HepG2 (cell line): Measurements from ENCODE around the gene MYO7A. TPM values are rescaled to one million over a fixed set of nuclear protein-coding genes. Genes with fewer than 3 reads are reported as not detected.

Experiments used
- ATAC-seq: fragments of 200-7000 bp; cut with Tn5 transposase; 3 replicates; pipeline ENCODE4 v1.9.1; 2020; ENCODE audit warnings: mild to moderate bottlenecking, moderate library complexity
- BruUV-seq: library from RNA; stranded (reverse); fragments of 400-500 nt; replicated peaks from 2 replicates; lab custom pipeline; 2021; lab: Mats Ljungman, UMichigan
- CTCF ChIA-PET: fragments of 300-600 bp; formaldehyde crosslinking; extraction: SDS; loops from one replicate; lab custom pipeline; 2021; ENCODE audit warnings: low total read pairs, inconsistent platforms, low intra/inter-chr PET ratio; lab: Yijun Ruan, JAX
- POLR2A ChIA-PET: fragments of 350-600 bp; sonication (Branson Sonifier 250); formaldehyde crosslinking; loops from one replicate; lab custom pipeline; 2020; ENCODE audit warnings: antibody characterized with exemption, inconsistent platforms; lab: Yijun Ruan, JAX
- DNase-seq: peaks from one replicate; pipeline ENCODE4 v3.0.0-alpha.2; 2015; ENCODE audit warnings: low spot score
- FAIRE-seq: peaks from 3 replicates; lab custom pipeline; 2011; peaks lifted over from hg19 to GRCh38; lab: Jason Lieb, UNC
- H2AFZ ChIP-seq: one replicate; pipeline ENCODE4 v1.6.1; 2011; ENCODE audit warnings: low read length, inconsistent platforms
- H3K27ac ChIP-seq: fragments of 300-600 bp; 3 replicates; pipeline ENCODE4 v1.8.0; 2011; ENCODE audit warnings: mixed run types, mild to moderate bottlenecking, mixed read lengths, low read length, inconsistent platforms; ENCODE audit not compliant: insufficient read depth; ENCODE audit errors: extremely low read length
- H3K27me3 ChIP-seq, 2 experiments: fragments of 200-600 bp in 1 of 2; 2 replicates in 1 of 2; 3 replicates in 1 of 2; pipeline versions ENCODE4 v1.6.0 to v1.8.0; 2011; ENCODE audit warnings: low read length in 2 of 2, mild to moderate bottlenecking in 2 of 2, moderate library complexity in 2 of 2, inconsistent platforms in 1 of 2; ENCODE audit not compliant: insufficient read depth in 2 of 2, control insufficient read depth in 1 of 2
- H3K36me3 ChIP-seq, 2 experiments: fragments of 200-600 bp in 1 of 2; replicated peaks in 1 of 2; 2 replicates in 1 of 2; 3 replicates in 1 of 2; pipeline versions ENCODE4 v1.5.1 to v1.8.0; 2011; ENCODE audit warnings: low read length in 2 of 2, inconsistent platforms in 1 of 2; ENCODE audit not compliant: insufficient read depth in 2 of 2, control insufficient read depth in 1 of 2
- H3K4me1 ChIP-seq: 2 replicates; pipeline ENCODE4 v1.5.1; 2012; ENCODE audit warnings: low read length, inconsistent platforms; ENCODE audit not compliant: insufficient read depth
- H3K4me2 ChIP-seq: 2 replicates; pipeline ENCODE4 v1.6.0; 2011; ENCODE audit warnings: low read depth, low read length, inconsistent platforms
- H3K4me3 ChIP-seq, 3 experiments: fragments of 200-600 bp in 1 of 3; sonication (generic), shearing (Covaris generic) in 1 of 3; replicated peaks in 1 of 3; 2 replicates each; pipeline ENCODE4 v1.5.1; 2011 to 2016; ENCODE audit warnings: low read length in 3 of 3, inconsistent platforms in 2 of 3, low read depth in 2 of 3, mild to moderate bottlenecking in 2 of 3, control low read depth in 1 of 3, mixed read lengths in 1 of 3; ENCODE audit not compliant: insufficient read depth in 1 of 3
- H3K79me2 ChIP-seq: one replicate; pipeline ENCODE4 v1.6.1; 2011; ENCODE audit warnings: low read length, inconsistent platforms; ENCODE audit not compliant: insufficient read depth
- H3K9ac ChIP-seq: 2 replicates; pipeline ENCODE4 v1.6.0; 2011; ENCODE audit warnings: mild to moderate bottlenecking, low read depth, low read length, inconsistent platforms; ENCODE audit not compliant: insufficient read depth
- H3K9me3 ChIP-seq: 2 replicates; pipeline ENCODE4 v1.5.1; 2012; ENCODE audit warnings: mild to moderate bottlenecking, low read length
- H4K20me1 ChIP-seq: 2 replicates; pipeline ENCODE4 v1.6.0; 2011; ENCODE audit warnings: inconsistent platforms, mild to moderate bottlenecking, low read length, moderate library complexity; ENCODE audit not compliant: insufficient read depth
- FOXK1 ChIP-seq: sonication (generic); formaldehyde crosslinking; IDR thresholded peaks from 2 replicates; pipeline ENCODE4 v1.4.0; 2020; ENCODE audit warnings: low read depth, missing genetic modification reagents, borderline replicate concordance
- HNRNPL ChIP-seq: fragments of 200-400 bp; formaldehyde crosslinking; IDR thresholded peaks from 2 replicates; pipeline ENCODE4 v1.6.1; 2017; ENCODE audit warnings: mild to moderate bottlenecking, low read depth, low read length
- KDM5B ChIP-seq: sonication (generic); formaldehyde crosslinking; IDR thresholded peaks from 2 replicates; pipeline ENCODE4 v1.4.0; 2020; ENCODE audit warnings: missing genetic modification reagents, mild to moderate bottlenecking, borderline replicate concordance
- MIXL1 ChIP-seq: IDR thresholded peaks from 2 replicates; pipeline ENCODE4 v1.6.1; 2016
- NKX3-1 ChIP-seq: sonication (generic); formaldehyde crosslinking; IDR thresholded peaks from 2 replicates; pipeline ENCODE4 v1.5.0; 2020; ENCODE audit warnings: missing genetic modification reagents
- TFDP1 ChIP-seq: IDR thresholded peaks from 2 replicates; pipeline ENCODE4 v1.6.1; 2016; ENCODE audit warnings: missing compliant biosample characterization, missing genetic modification reagents, borderline replicate concordance
- ZBTB33 ChIP-seq: sonication (generic); formaldehyde crosslinking; IDR thresholded peaks from 2 replicates; pipeline ENCODE4 v1.4.0; 2020; ENCODE audit warnings: missing genetic modification reagents
- ZBTB38 ChIP-seq: sonication (generic); formaldehyde crosslinking; IDR thresholded peaks from 2 replicates; pipeline ENCODE4 v1.5.1; 2020; ENCODE audit warnings: mild to moderate bottlenecking, missing genetic modification reagents
- ZNF362 ChIP-seq: sonication (generic); formaldehyde crosslinking; IDR thresholded peaks from 2 replicates; pipeline ENCODE4 v1.4.0; 2020; ENCODE audit warnings: missing genetic modification reagents, mild to moderate bottlenecking, borderline replicate concordance
- ZNF740 ChIP-seq: sonication (generic); formaldehyde crosslinking; IDR thresholded peaks from 2 replicates; pipeline ENCODE4 v1.4.0; 2020; ENCODE audit warnings: missing genetic modification reagents
- ZNF773 ChIP-seq: sonication (generic); formaldehyde crosslinking; IDR thresholded peaks from 2 replicates; pipeline ENCODE4 v1.4.0; 2020; ENCODE audit warnings: missing genetic modification reagents, borderline replicate concordance
- WGBS: methylation state at CpG from one replicate; pipeline ENCODE4 v1.1.6; 2017; ENCODE audit warnings: low lambda C conversion rate; 5-methylcytosine and 5-hydroxymethylcytosine counted together
- in situ Hi-C: cut with HindIII; loops from 2 replicates; pipeline ENCODE4 v1.10.0; 2017; ENCODE audit warnings: low pct_unique_long_range_greater_than_20kb; ENCODE audit not compliant: extremely low pct_ligation_motif_present
- intact Hi-C: fragments of 100-400 bp; cut with micrococcal nuclease; formaldehyde crosslinking; loops from one replicate; pipeline ENCODE4 v1.10.0; 2022; ENCODE audit not compliant: unreplicated experiment
- polyA plus RNA-seq, 8 experiments: library from polyadenylated mRNA; depleted of rRNA in 3 of 8; stranded (reverse) in 7 of 8; unstranded in 1 of 8; fragments of >200 nt; fragmentation: Illumina TruSeq in 4 of 8; extraction: Trizol in 4 of 8; gene quantifications; 2 replicates each; pipeline versions ENCODE4 v1.2.1 to v1.2.3, GENCODE V29; 2011 to 2016; ENCODE audit warnings: low read depth in 4 of 8, missing spikeins in 1 of 8, mixed read lengths in 1 of 8; ENCODE audit not compliant: insufficient read depth in 1 of 8
- total RNA-seq, 5 experiments: library from RNA; depleted of rRNA; stranded (reverse); fragments of >200 nt; fragmentation: Illumina TruSeq; extraction: Trizol; gene quantifications; 2 replicates each; pipeline ENCODE4 v1.2.3, GENCODE V29; 2016; ENCODE audit warnings: low read depth in 1 of 5

The MYO7A gene
- total and polyA plus RNA-seq, 2 of the 13 experiments (the other 11 are each of a cell fraction or from before 2014, with no cell fraction given), result 7.5 to 10.0 TPM

GRCh38 chr11:77191429-77191822, 63.4 kb downstream of the MYO7A start:
- ATAC-seq (no peak), FAIRE-seq (no peak), DNase-seq (no peak)
- H3K4me1 ChIP-seq, result no peaks in the 10 kb centered on the region
- in situ Hi-C loops, result no loop called here
- no TSS peak for BruUV-seq
- no peaks in the 10 kb centered on the region for H3K36me3 ChIP-seq
- H3K9me3 ChIP-seq, result 0 out of 2 replicates have a peak, but pooled peaks cover 4% of the 10 kb centered on the region
- ChIA-PET POLR2A (no interaction called here), CTCF (interaction anchor here (1.9 to 3.8 kb wide), 3 partner anchors 64 to 428 kb away, joined by 6 to 15 read pairs (median 12); partner anchors contain the start of gene MYO7A)
- whole genome bisulfite sequencing, result 100% methylated on average over 5 of the region's 11 CpGs
- no peak for TF ChIP-seq TFDP1 (CRISPR knock-in tag)
- no peak for TF ChIP-seq MIXL1
- H2AFZ ChIP-seq, result no peak overlapping the region
- H3K4me2 ChIP-seq, result no peak overlapping the region
- H3K27ac ChIP-seq, result no peak overlapping the region
- H4K20me1 ChIP-seq, result no peaks in the 10 kb centered on the region
- no peak overlapping the region for H3K4me3 ChIP-seq
- H3K27me3 ChIP-seq, result no peaks in the 10 kb centered on the region
- intact Hi-C loops, result loop anchor here (10.0 kb wide), 1 partner anchor 183 kb away; no protein-coding TSS in a partner anchor
- no peak overlapping the region for H3K9ac ChIP-seq
- no peaks in the 10 kb centered on the region for H3K79me2 ChIP-seq

GRCh38 chr11:77191823-77192495, 63.9 kb downstream of the MYO7A start:
- Histone ChIP-seq H3K4me3 (no peak overlapping the region), H3K4me1 (no peaks in the 10 kb centered on the region), H3K79me2 (no peaks in the 10 kb centered on the region), H4K20me1 (no peaks in the 10 kb centered on the region), H3K27ac (no peak overlapping the region), H2AFZ (no peak overlapping the region), H3K9ac (no peak overlapping the region), H3K9me3 (0 out of 2 replicates have a peak, but pooled peaks cover 4% of the 10 kb centered on the region), H3K27me3 (no peaks in the 10 kb centered on the region), H3K36me3 (no peaks in the 10 kb centered on the region), H3K4me2 (no peak overlapping the region)
- intact Hi-C loops (loop anchor here (1.0 to 10.0 kb wide), 2 partner anchors 183 to 356 kb away; no protein-coding TSS in a partner anchor), in situ Hi-C loops (no loop called here)
- CTCF ChIA-PET, result interaction anchor here (1.9 to 3.8 kb wide), 3 partner anchors 65 to 428 kb away, joined by 6 to 15 read pairs (median 12); partner anchors contain the start of gene MYO7A
- POLR2A ChIA-PET, result no interaction called here
- ATAC-seq (peak; percentile 67), DNase-seq (peak; percentile 41), FAIRE-seq (peak; percentile 47)
- WGBS, result 77% methylated on average over 22 of the region's 27 CpGs
- no TSS peak for BruUV-seq
- TF ChIP-seq ZBTB38 (CRISPR knock-in tag) (peak; percentile 43; the same call in 1 of the 2 replicates), ZBTB33 (CRISPR knock-in tag) (peak; percentile 97), FOXK1 (CRISPR knock-in tag) (no peak), HNRNPL (peak; percentile 55; the same call in 1 of the 2 replicates), KDM5B (CRISPR knock-in tag) (0 out of 2 replicates have a peak, but pooled peaks have one; percentile 21), ZNF740 (0 out of 2 replicates have a peak, but pooled peaks have one; percentile 7), ZNF362 (no peak), ZNF773 (no peak), NKX3-1 (no peak)
